ENCODE data around the gene TTC7B.

- TF ChIP-seq EP300 (IDR thresholded peaks at IDR 0.05; ENCODE audit: borderline replicate concordance in 1 of 2, low read depth in 2 of 2, low read length in 2 of 2) (no peak), CTCF (IDR thresholded peaks at IDR 0.05; ENCODE audit: control extremely low read depth in 1 of 3, insufficient read depth in 1 of 3, low read depth in 1 of 3, low read length in 3 of 3) (no peak), CREB1 (IDR thresholded peaks at IDR 0.05) (no peak), CBX5 (IDR thresholded peaks at IDR 0.05; ENCODE audit: low read depth, low read length) (no peak), SP2 (IDR thresholded peaks at IDR 0.05; ENCODE audit: low read length) (no peak)
Measured at GRCh38 chr14:90755661-90756304, 60.4 kb downstream of the TTC7B start.
